ENCODE data around the gene KLHL17. TPM values are rescaled to one million over a fixed set of nuclear protein-coding genes. Genes with fewer than 3 reads are reported as not detected.
A peak's percentile ranks its signal among the peaks of the same experiment; 100 is the strongest.

The KLHL17 gene
- total and polyA plus RNA-seq, 9 of the 15 experiments (the other 6 are each of a cell fraction or from before 2014, with no cell fraction given): 0.14 to 84.8 (median 13.0) TPM

GRCh38 chr1:966704-967300, 6.4 kb downstream of the KLHL17 start (continued):
- TF ChIP-seq ERF (CRISPR knock-in tag; IDR thresholded peaks at IDR 0.05) (peak; percentile 30; the same call in 1 of the 2 replicates), BCOR (IDR thresholded peaks at IDR 0.05) (peak; percentile 11; the same call in 1 of the 2 replicates), ZBTB17 (CRISPR knock-in tag; IDR thresholded peaks at IDR 0.05) (0 out of 2 replicates have a peak, but pooled peaks have one; percentile 44), ZNF785 (CRISPR knock-in tag; IDR thresholded peaks at IDR 0.05) (no peak), POLR2G (IDR thresholded peaks at IDR 0.05; ENCODE audit: low read depth, low read length) (peak; percentile 88), MLX (CRISPR knock-in tag; conservative IDR thresholded peaks at IDR 0.05) (no peak), EGR1 (conservative IDR thresholded peaks at IDR 0.05) (no peak), FOXP1 (CRISPR knock-in tag; IDR thresholded peaks at IDR 0.05) (peak; percentile 50; the same call in 1 of the 2 replicates), NEUROD1 (IDR thresholded peaks at IDR 0.05; ENCODE audit: borderline replicate concordance, low read depth, low read length, partially characterized antibody) (peak; percentile 21), TAF1 (IDR thresholded peaks at IDR 0.05; ENCODE audit: control insufficient read depth, extremely low read depth, insufficient read depth, low read length, severe bottlenecking) (peak; percentile 54), ETS1 (conservative IDR thresholded peaks at IDR 0.05; ENCODE audit: control insufficient read depth, low read depth, low read length) (0 out of 2 replicates have a peak, but pooled peaks have one; percentile 55), ZBTB33 (CRISPR knock-in tag; IDR thresholded peaks at IDR 0.05) (peak; percentile 70), HDAC2 (IDR thresholded peaks at IDR 0.05) (no peak), ATF1 (CRISPR knock-in tag; IDR thresholded peaks at IDR 0.05) (no peak), ATF1 (tag; IDR thresholded peaks at IDR 0.05) (peak; percentile 60), ZNF12 (CRISPR knock-in tag; IDR thresholded peaks at IDR 0.05) (peak; percentile 88), ELK3 (CRISPR knock-in tag; IDR thresholded peaks at IDR 0.05) (no peak), KDM5B (IDR thresholded peaks at IDR 0.05; ENCODE audit: insufficient replicate concordance, low read depth, low read length) (peak; percentile 50), ZFP36 (IDR thresholded peaks at IDR 0.05; ENCODE audit: low read depth, low read length, partially characterized antibody) (no peak), CEBPG (CRISPR knock-in tag; IDR thresholded peaks at IDR 0.05) (0 out of 2 replicates have a peak, but pooled peaks have one; percentile 28), CEBPG (tag; conservative IDR thresholded peaks at IDR 0.05 in 1 of 2, IDR thresholded peaks at IDR 0.05 in 1 of 2) (no peak), MBD2 (IDR thresholded peaks at IDR 0.05; ENCODE audit: borderline replicate concordance, low read depth) (peak; percentile 14; the same call in 1 of the 2 replicates), POLR2A (conservative IDR thresholded peaks at IDR 0.05) (peak; percentile 73), POLR3G (IDR thresholded peaks at IDR 0.05; ENCODE audit: extremely low read depth, insufficient read length, insufficient replicate concordance) (no peak), CHCHD3 (CRISPR knock-in tag; IDR thresholded peaks at IDR 0.05) (no peak)
